ENCODE measurements around the gene CNOT2. TPM values are rescaled to one million over a fixed set of nuclear protein-coding genes. Genes with fewer than 3 reads are reported as not detected.
"Not testable (repeated sequence)": the region's sequence is repeated elsewhere in the genome, so short reads cannot be mapped to it uniquely, and the experiment has no call there.

The CNOT2 gene
- total RNA-seq, 4 donors from 2014 or later, result 64.1 to 107 (median 71.6) TPM

GRCh38 chr12:70383484-70383883 lies 140.3 kb downstream of the CNOT2 start:
- intact Hi-C loops (cut with DNase I; ENCODE audit: low total_unique reads), result no loop called here
- H3K36me3 ChIP-seq, result no peaks in the 10 kb centered on the region
- H3K4me1 ChIP-seq, result no peaks in the 10 kb centered on the region
- H3K27me3 ChIP-seq, result no peaks in the 10 kb centered on the region
- no peak overlapping the region for H3K27ac ChIP-seq
- DNase-seq (no peak), ATAC-seq (no peak)
- no peak for TF ChIP-seq POLR2A (IDR thresholded peaks at IDR 0.05)
- no peak for TF ChIP-seq CTCF (IDR thresholded peaks at IDR 0.05 in 4 of 5, conservative IDR thresholded peaks at IDR 0.05 in 1 of 5)
- H3K9me3 ChIP-seq, result no peaks in the 10 kb centered on the region
- no peak overlapping the region for H3K4me3 ChIP-seq
- in situ Hi-C loops (cut with MboI; ENCODE audit: low sequenced_read_pairs in 4 of 4), result no loop called here

- in situ Hi-C loops (cut with MboI; ENCODE audit: low sequenced_read_pairs in 4 of 4) (no loop called here), intact Hi-C loops (cut with DNase I; ENCODE audit: low total_unique reads) (no loop called here)
- DNase-seq, result no peak
- no peaks in the 10 kb centered on the region for H3K9me3 ChIP-seq
- TF ChIP-seq POLR2A (IDR thresholded peaks at IDR 0.05) (no peak), CTCF (IDR thresholded peaks at IDR 0.05 in 4 of 5, conservative IDR thresholded peaks at IDR 0.05 in 1 of 5) (no peak)
- H3K27ac ChIP-seq, result no peak overlapping the region
- no peaks in the 10 kb centered on the region for H3K36me3 ChIP-seq
- ATAC-seq, result no peak
- no peaks in the 10 kb centered on the region for H3K27me3 ChIP-seq
- no peak overlapping the region for H3K4me3 ChIP-seq
- H3K4me1 ChIP-seq, result no peaks in the 10 kb centered on the region
Measured at GRCh38 chr12:70383886-70384285, 140.7 kb downstream of the CNOT2 start.

- TF ChIP-seq CTCF (IDR thresholded peaks at IDR 0.05 in 4 of 5, conservative IDR thresholded peaks at IDR 0.05 in 1 of 5) (no peak), POLR2A (IDR thresholded peaks at IDR 0.05) (no peak)
- H3K27me3 ChIP-seq, result no peaks in the 10 kb centered on the region
- no peaks in the 10 kb centered on the region for H3K36me3 ChIP-seq
- H3K4me3 ChIP-seq, result no peak overlapping the region
- H3K9me3 ChIP-seq, result no peaks in the 10 kb centered on the region
- ATAC-seq, result no peak
- no peak overlapping the region for H3K27ac ChIP-seq
- in situ Hi-C loops (cut with MboI; ENCODE audit: low sequenced_read_pairs in 4 of 4), result no loop called here
- DNase-seq, result no peak
- H3K4me1 ChIP-seq, result no peaks in the 10 kb centered on the region
- intact Hi-C loops (cut with DNase I; ENCODE audit: low total_unique reads), result no loop called here
Measured at GRCh38 chr12:70386771-70387170, 143.5 kb downstream of the CNOT2 start.

GRCh38 chr12:70389678-70390077 lies 146.4 kb downstream of the CNOT2 start:
- Histone ChIP-seq H3K27ac (no peak overlapping the region), H3K27me3 (no peaks in the 10 kb centered on the region), H3K4me3 (no peak overlapping the region), H3K36me3 (no peaks in the 10 kb centered on the region), H3K9me3 (no peaks in the 10 kb centered on the region), H3K4me1 (no peaks in the 10 kb centered on the region)
- TF ChIP-seq POLR2A (IDR thresholded peaks at IDR 0.05), result no peak
- TF ChIP-seq CTCF (IDR thresholded peaks at IDR 0.05 in 4 of 5, conservative IDR thresholded peaks at IDR 0.05 in 1 of 5), result no peak
- DNase-seq (no peak), ATAC-seq (no peak)
- in situ Hi-C loops (cut with MboI; ENCODE audit: low sequenced_read_pairs in 4 of 4) (no loop called here), intact Hi-C loops (cut with DNase I; ENCODE audit: low total_unique reads) (no loop called here)

GRCh38 chr12:70392631-70393030 lies 149.4 kb downstream of the CNOT2 start:
- H3K4me1 ChIP-seq; intact Hi-C loops (cut with DNase I; ENCODE audit: low total_unique reads); H3K4me3 ChIP-seq; H3K27ac ChIP-seq; H3K36me3 ChIP-seq; in situ Hi-C loops (cut with MboI; ENCODE audit: low sequenced_read_pairs in 4 of 4); DNase-seq; H3K27me3 ChIP-seq; H3K9me3 ChIP-seq; ATAC-seq: not testable (repeated sequence)

Data from gastrocnemius medialis (tissue), 4 donors.